PC-9 (cell line): ENCODE measurements around the gene NEURL1B. TPM values are rescaled to one million over a fixed set of nuclear protein-coding genes. Genes with fewer than 3 reads are reported as not detected.
"Not testable (repeated sequence)": the region's sequence is repeated elsewhere in the genome, so short reads cannot be mapped to it uniquely, and the experiment has no call there.

ENCODE experiments used
- BruUV-seq: library from RNA; stranded (reverse); fragments of 400-500 nt; replicated peaks from 2 replicates; lab custom pipeline; 2021; lab: Mats Ljungman, UMichigan
- CTCF ChIA-PET: fragments of 300-600 bp; sonication (Branson Sonifier 250); formaldehyde crosslinking; loops from one replicate; lab custom pipeline; 2022; ENCODE audit warnings: antibody characterized with exemption; lab: Charles Lee
- POLR2A ChIA-PET: fragments of 300-600 bp; sonication (Branson Sonifier 250); formaldehyde crosslinking; loops from one replicate; lab custom pipeline; 2022; ENCODE audit warnings: antibody characterized with exemption; ENCODE audit not compliant: unreplicated experiment; lab: Charles Lee
- DNase-seq, 2 experiments: peaks; one replicate each; pipeline versions ENCODE4 v3.0.0 to v3.0.0-alpha.2; 2015 to 2022; ENCODE audit warnings: mixed read lengths in 1 of 2
- H2AFZ ChIP-seq: fragments of 200-600 bp; sonication (generic); 2 replicates; pipeline ENCODE4 v1.8.1; 2017; ENCODE audit warnings: antibody characterized with exemption
- H3F3A ChIP-seq: fragments of 200-600 bp; sonication (generic); 2 replicates; pipeline ENCODE4 v1.8.1; 2017; ENCODE audit warnings: antibody characterized with exemption, mild to moderate bottlenecking, low read depth; ENCODE audit not compliant: insufficient read depth
- H3K27ac ChIP-seq: fragments of 200-600 bp; sonication (generic); 2 replicates; pipeline ENCODE4 v1.6.1; 2016; ENCODE audit warnings: mixed run types
- H3K27me3 ChIP-seq: fragments of 200-600 bp; sonication (generic); 2 replicates; pipeline ENCODE4 v1.6.1; 2016; ENCODE audit warnings: low read depth, mixed run types; ENCODE audit not compliant: insufficient read depth
- H3K36me3 ChIP-seq: fragments of 200-600 bp; sonication (generic); 2 replicates; pipeline ENCODE4 v1.6.1; 2016; ENCODE audit warnings: low read depth, mixed run types
- H3K4me1 ChIP-seq: fragments of 200-600 bp; sonication (generic); replicated peaks from 2 replicates; pipeline ENCODE4 v1.6.1; 2016; ENCODE audit warnings: mixed run types; ENCODE audit not compliant: insufficient read depth
- H3K4me2 ChIP-seq: fragments of 200-600 bp; sonication (generic); 2 replicates; pipeline ENCODE4 v1.6.1; 2017; ENCODE audit warnings: mixed run types
- H3K4me3 ChIP-seq: fragments of 200-600 bp; sonication (generic); 2 replicates; pipeline ENCODE4 v1.6.1; 2016; ENCODE audit warnings: mixed run types
- H3K79me2 ChIP-seq: fragments of 200-600 bp; sonication (generic); 2 replicates; pipeline ENCODE4 v1.6.1; 2017; ENCODE audit warnings: low read depth, mixed run types
- H3K9me2 ChIP-seq: fragments of 200-600 bp; sonication (generic); 2 replicates; pipeline ENCODE4 v1.8.1; 2017; ENCODE audit warnings: mild to moderate bottlenecking; ENCODE audit not compliant: insufficient read depth
- H3K9me3 ChIP-seq: fragments of 200-600 bp; sonication (generic); 2 replicates; pipeline ENCODE4 v1.8.1; 2016; ENCODE audit warnings: low read depth; ENCODE audit not compliant: insufficient read depth
- H4K20me1 ChIP-seq: fragments of 200-600 bp; sonication (generic); 2 replicates; pipeline ENCODE4 v1.8.1; 2017; ENCODE audit not compliant: insufficient read depth
- CTCF ChIP-seq: fragments of 200-600 bp; sonication (generic); conservative IDR thresholded peaks from 2 replicates; pipeline ENCODE4 v1.6.1; 2017; ENCODE audit warnings: mixed run types, antibody characterized with exemption, mild to moderate bottlenecking, moderate library complexity
- EZH2 ChIP-seq: fragments of 200-600 bp; sonication (generic); IDR thresholded peaks from 2 replicates; pipeline ENCODE4 v1.8.0; 2017; ENCODE audit warnings: antibody characterized with exemption, low read depth
- intact Hi-C: fragments of 100-400 bp; cut with micrococcal nuclease; formaldehyde crosslinking; loops from one replicate; pipeline ENCODE4 v1.10.0; 2022; ENCODE audit not compliant: unreplicated experiment
- total RNA-seq: library from RNA; stranded (reverse); gene quantifications from 2 replicates; pipeline ENCODE4 v1.2.3, GENCODE V29; 2021

Gene NEURL1B
- total RNA-seq, 1 experiment from 2014 or later: 14.3 TPM

DNA sequence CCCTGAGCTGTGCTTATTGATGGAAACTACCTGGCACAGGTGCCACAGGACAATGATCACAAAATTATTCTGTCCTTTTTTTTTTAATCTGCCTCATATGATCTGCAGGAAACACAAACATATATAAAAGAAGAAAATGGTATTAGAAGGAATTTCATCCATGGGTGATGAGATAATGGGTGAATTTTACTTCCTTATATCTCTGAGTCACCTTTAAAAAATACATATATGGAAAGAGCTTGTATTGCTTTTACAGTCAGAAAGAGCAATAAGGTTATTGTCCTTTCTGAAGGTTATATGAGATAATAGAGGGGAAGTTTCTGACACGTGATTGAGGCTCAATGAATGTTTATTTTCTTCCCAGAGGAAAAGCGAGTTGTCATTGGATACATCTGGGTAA, 31.6 kb downstream of the NEURL1B start:
- H3K9me2 ChIP-seq: no peaks in the 10 kb centered on the region
- H3K4me2 ChIP-seq: peak overlapping the region; percentile 32; the same call in 1 of the 2 replicates
- DNase-seq: peak in 1 of 2 experiments; percentile 70
- no peak overlapping the region for H2AFZ ChIP-seq
- no peaks in the 10 kb centered on the region; the same call in 1 of the 2 replicates for H3F3A ChIP-seq
- TF ChIP-seq EZH2 (no peak), CTCF (no peak)
- no peaks in the 10 kb centered on the region for H3K9me3 ChIP-seq
- ChIA-PET POLR2A (no interaction called here), CTCF (interaction anchor here (0.7 kb wide), 1 partner anchor 267 kb away, joined by 3 read pairs; no protein-coding TSS in a partner anchor)
- H3K27me3 ChIP-seq: no peaks in the 10 kb centered on the region
- intact Hi-C loops: no loop called here
- H3K4me1 ChIP-seq: peaks cover 16% of the 10 kb centered on the region
- no TSS peak for BruUV-seq
- no peaks in the 10 kb centered on the region for H3K36me3 ChIP-seq
- H3K79me2 ChIP-seq: no peaks in the 10 kb centered on the region
- no peak overlapping the region for H3K4me3 ChIP-seq
- H4K20me1 ChIP-seq: no peaks in the 10 kb centered on the region
- peak overlapping the region; percentile 43 for H3K27ac ChIP-seq

- ChIA-PET POLR2A (interaction anchor here (0.6 kb wide), 1 partner anchor 384 kb away, joined by 12 read pairs; no protein-coding TSS in a partner anchor), CTCF (interaction anchor here (0.5 kb wide), 1 partner anchor 899 kb away, joined by 3 read pairs; no protein-coding TSS in a partner anchor)
- Histone ChIP-seq H3K27me3 (no peaks in the 10 kb centered on the region), H3K79me2 (no peaks in the 10 kb centered on the region), H2AFZ (no peak overlapping the region), H4K20me1 (no peaks in the 10 kb centered on the region), H3K4me2 (no peak overlapping the region), H3K27ac (no peak overlapping the region), H3K9me3 (no peaks in the 10 kb centered on the region), H3K9me2 (no peaks in the 10 kb centered on the region), H3F3A (no peaks in the 10 kb centered on the region; the same call in 1 of the 2 replicates), H3K4me3 (no peak overlapping the region), H3K4me1 (peaks cover 16% of the 10 kb centered on the region), H3K36me3 (no peaks in the 10 kb centered on the region)
- intact Hi-C loops: no loop called here
- no peak for TF ChIP-seq CTCF
- no peak for TF ChIP-seq EZH2
- no TSS peak for BruUV-seq
- no peak for DNase-seq
Observed at GRCh38 chr5:172674155-172674554, 33.1 kb downstream of the NEURL1B start.

DNA sequence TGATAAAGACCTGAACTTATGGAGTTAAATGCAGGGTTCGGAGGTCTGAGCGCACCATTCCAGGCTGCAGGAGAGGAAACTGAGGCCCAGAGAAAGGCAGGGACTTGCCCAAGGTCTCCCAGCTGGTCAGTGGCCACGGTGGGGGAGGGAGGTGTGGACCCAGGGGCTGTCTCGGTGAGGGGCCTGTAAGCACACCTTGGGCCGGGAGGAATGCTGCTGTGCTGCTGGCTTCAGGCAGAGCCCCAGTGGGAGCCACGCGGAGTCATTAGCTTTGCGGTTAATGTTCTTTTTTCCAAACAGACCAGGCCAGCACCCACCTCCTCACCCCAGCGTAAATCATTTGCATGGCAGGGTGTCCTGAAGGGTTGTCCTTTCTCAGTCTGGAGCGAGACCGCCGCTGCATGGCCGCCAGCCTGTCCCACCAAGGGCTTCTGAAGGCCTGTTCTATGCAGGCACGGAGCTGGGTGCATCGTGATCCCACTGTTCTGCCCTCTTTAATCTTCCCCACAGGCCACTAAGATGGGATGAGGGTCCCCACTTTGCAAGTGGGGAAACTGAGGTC, 35.9 kb downstream of the NEURL1B start:
- H3K9me3 ChIP-seq: no peaks in the 10 kb centered on the region
- H3K79me2 ChIP-seq: no peaks in the 10 kb centered on the region
- H3K27me3 ChIP-seq: no peaks in the 10 kb centered on the region
- no peaks in the 10 kb centered on the region for H4K20me1 ChIP-seq
- H3K4me2 ChIP-seq: no peak overlapping the region
- H3K27ac ChIP-seq: no peak overlapping the region
- no peak overlapping the region for H2AFZ ChIP-seq
- H3K36me3 ChIP-seq: no peaks in the 10 kb centered on the region
- CTCF ChIA-PET: no interaction called here
- TF ChIP-seq CTCF: no peak
- no peak for TF ChIP-seq EZH2
- H3K4me1 ChIP-seq: peaks cover 16% of the 10 kb centered on the region
- BruUV-seq: no TSS peak
- no peak overlapping the region for H3K4me3 ChIP-seq
- POLR2A ChIA-PET: no interaction called here
- no peaks in the 10 kb centered on the region for H3F3A ChIP-seq
- no peak for DNase-seq
- no peaks in the 10 kb centered on the region for H3K9me2 ChIP-seq
- intact Hi-C loops: no loop called here

- H3K4me3 ChIP-seq, BruUV-seq, H3K4me1 ChIP-seq, H2AFZ ChIP-seq, intact Hi-C loops, POLR2A ChIA-PET, H3K79me2 ChIP-seq, H3K4me2 ChIP-seq, H3K36me3 ChIP-seq, H3K9me2 ChIP-seq, H3K27me3 ChIP-seq, H4K20me1 ChIP-seq, H3K27ac ChIP-seq, CTCF ChIA-PET, DNase-seq, H3F3A ChIP-seq, H3K9me3 ChIP-seq: not testable (repeated sequence)
Observed at GRCh38 chr5:172678362-172678874, 37.4 kb downstream of the NEURL1B start.
